Measurements from ENCODE around the gene FSTL4. TPM values are rescaled to one million over a fixed set of nuclear protein-coding genes. Genes with fewer than 3 reads are reported as not detected.

FSTL4 gene
- total RNA-seq, 2 donors from 2014 or later, result 4.4 to 5.5 TPM

DNA sequence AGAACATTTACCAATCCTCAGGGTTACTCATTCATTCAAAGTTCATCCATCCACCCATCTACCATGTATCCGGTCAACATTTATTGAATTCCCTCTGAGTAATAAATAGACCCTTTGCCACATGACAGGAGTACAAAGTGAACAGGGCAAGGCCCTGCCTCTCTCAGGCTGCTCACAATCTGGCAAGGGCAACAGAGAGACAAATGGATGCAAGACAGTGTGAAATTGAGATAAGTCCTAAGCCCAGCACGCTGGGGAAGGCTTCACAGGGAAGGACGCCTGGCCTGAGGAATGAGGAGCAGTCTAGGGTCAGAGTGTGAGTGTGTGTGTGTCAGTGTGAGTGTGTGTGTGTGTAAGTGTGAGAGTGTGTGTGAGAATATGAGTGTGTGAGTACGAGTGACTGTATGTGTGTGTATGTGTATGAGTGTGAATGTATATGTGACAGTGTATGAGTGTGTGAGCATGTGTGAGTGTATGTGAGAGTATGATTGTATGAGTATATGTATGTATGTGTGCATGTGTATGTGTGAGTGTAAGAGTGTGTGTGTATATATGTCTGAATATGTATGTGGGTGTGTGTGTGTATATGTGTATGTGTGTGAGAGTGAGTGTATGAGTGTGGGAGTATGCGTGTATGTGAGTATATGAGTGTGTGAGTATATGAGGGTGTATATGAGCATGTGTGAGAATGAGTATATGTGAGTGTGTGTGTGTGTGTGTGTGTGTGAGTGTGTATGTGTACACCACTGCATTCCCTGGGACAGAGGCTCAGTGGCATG is 145.6 kb downstream of the FSTL4 start:
- Mint-ChIP-seq H3K27me3 (ENCODE audit: insufficient read depth) (no peaks in the 10 kb centered on the region), H3K4me1 (no peaks in the 10 kb centered on the region), H3K36me3 (ENCODE audit: low read depth) (no peaks in the 10 kb centered on the region), H3K9me3 (no peaks in the 10 kb centered on the region), H3K27ac (no peak overlapping the region), H3K4me3 (no peak overlapping the region)
- Histone ChIP-seq H3K27me3 (ENCODE audit: control insufficient read depth, insufficient read depth, low read length, poor library complexity, severe bottlenecking) (no peaks in the 10 kb centered on the region), H3K4me3 (ENCODE audit: low read length) (no peak overlapping the region), H3K9me3 (ENCODE audit: control insufficient read depth, low read length) (no peaks in the 10 kb centered on the region), H3K9ac (ENCODE audit: extremely low read depth, low read length, poor library complexity, severe bottlenecking) (no peak overlapping the region), H3K27ac (ENCODE audit: low read depth, low read length) (no peak overlapping the region), H3K36me3 (ENCODE audit: control insufficient read depth, insufficient read depth, low read length) (no peaks in the 10 kb centered on the region), H3K4me1 (ENCODE audit: control insufficient read depth, insufficient read depth, low read length) (no peaks in the 10 kb centered on the region)
- TF ChIP-seq, protein P1, sequence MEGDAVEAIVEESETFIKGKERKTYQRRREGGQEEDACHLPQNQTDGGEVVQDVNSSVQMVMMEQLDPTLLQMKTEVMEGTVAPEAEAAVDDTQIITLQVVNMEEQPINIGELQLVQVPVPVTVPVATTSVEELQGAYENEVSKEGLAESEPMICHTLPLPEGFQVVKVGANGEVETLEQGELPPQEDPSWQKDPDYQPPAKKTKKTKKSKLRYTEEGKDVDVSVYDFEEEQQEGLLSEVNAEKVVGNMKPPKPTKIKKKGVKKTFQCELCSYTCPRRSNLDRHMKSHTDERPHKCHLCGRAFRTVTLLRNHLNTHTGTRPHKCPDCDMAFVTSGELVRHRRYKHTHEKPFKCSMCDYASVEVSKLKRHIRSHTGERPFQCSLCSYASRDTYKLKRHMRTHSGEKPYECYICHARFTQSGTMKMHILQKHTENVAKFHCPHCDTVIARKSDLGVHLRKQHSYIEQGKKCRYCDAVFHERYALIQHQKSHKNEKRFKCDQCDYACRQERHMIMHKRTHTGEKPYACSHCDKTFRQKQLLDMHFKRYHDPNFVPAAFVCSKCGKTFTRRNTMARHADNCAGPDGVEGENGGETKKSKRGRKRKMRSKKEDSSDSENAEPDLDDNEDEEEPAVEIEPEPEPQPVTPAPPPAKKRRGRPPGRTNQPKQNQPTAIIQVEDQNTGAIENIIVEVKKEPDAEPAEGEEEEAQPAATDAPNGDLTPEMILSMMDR (conservative IDR thresholded peaks at IDR 0.05), result no peak
- WGBS, 2 experiments (ENCODE audit: insufficient coverage in 1 of 2, insufficient read length in 1 of 2), result 88 to 89% methylated on average over 4 to 5 of the region's 5 CpGs
- DNase-seq, result no peak

DNA sequence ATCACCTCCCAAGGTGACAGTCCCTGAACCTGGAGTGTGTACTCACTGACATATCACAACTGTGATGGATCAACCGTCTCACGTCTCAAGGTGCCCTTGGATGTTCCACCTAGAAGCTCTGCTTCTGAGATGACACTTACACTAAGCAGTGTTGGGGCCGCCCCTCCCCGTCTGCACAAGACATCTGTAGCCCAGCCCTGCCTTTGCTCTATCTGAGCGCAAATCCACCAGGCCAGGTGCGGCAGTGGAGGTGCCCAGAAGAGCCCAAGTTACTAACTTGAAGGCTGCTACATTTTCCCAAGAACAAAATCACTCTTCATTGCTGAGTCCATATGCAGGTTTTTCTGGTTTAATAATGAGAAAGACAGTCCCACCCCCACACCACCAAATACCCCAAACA is 148.3 kb downstream of the FSTL4 start:
- no peaks in the 10 kb centered on the region for H3K27me3 ChIP-seq (ENCODE audit: control insufficient read depth, insufficient read depth, low read length, poor library complexity, severe bottlenecking)
- WGBS, 2 experiments (ENCODE audit: insufficient coverage in 1 of 2, insufficient read length in 1 of 2), result 93 to 95% methylated on average over 5 to 6 of the region's 6 CpGs
- Mint-ChIP-seq H3K27ac (no peak overlapping the region), H3K36me3 (ENCODE audit: low read depth) (no peaks in the 10 kb centered on the region), H3K4me3 (no peak overlapping the region), H3K27me3 (ENCODE audit: insufficient read depth) (no peaks in the 10 kb centered on the region), H3K4me1 (no peaks in the 10 kb centered on the region), H3K9me3 (no peaks in the 10 kb centered on the region)
- H3K9me3 ChIP-seq (ENCODE audit: control insufficient read depth, low read length), result no peaks in the 10 kb centered on the region
- H3K27ac ChIP-seq (ENCODE audit: low read depth, low read length), result no peak overlapping the region
- no peak overlapping the region for H3K9ac ChIP-seq (ENCODE audit: extremely low read depth, low read length, poor library complexity, severe bottlenecking)
- TF ChIP-seq, protein P1 (conservative IDR thresholded peaks at IDR 0.05), result no peak
- H3K4me3 ChIP-seq (ENCODE audit: low read length), result no peak overlapping the region
- H3K36me3 ChIP-seq (ENCODE audit: control insufficient read depth, insufficient read depth, low read length), result no peaks in the 10 kb centered on the region
- DNase-seq, result no peak
- H3K4me1 ChIP-seq (ENCODE audit: control insufficient read depth, insufficient read depth, low read length), result no peaks in the 10 kb centered on the region

- H3K4me3 Mint-ChIP-seq, result no peak overlapping the region
- H3K27me3 Mint-ChIP-seq (ENCODE audit: insufficient read depth), result no peaks in the 10 kb centered on the region
- no peaks in the 10 kb centered on the region for H3K27me3 ChIP-seq (ENCODE audit: control insufficient read depth, insufficient read depth, low read length, poor library complexity, severe bottlenecking)
- no peaks in the 10 kb centered on the region for H3K36me3 ChIP-seq (ENCODE audit: control insufficient read depth, insufficient read depth, low read length)
- no peaks in the 10 kb centered on the region for H3K9me3 Mint-ChIP-seq
- H3K27ac Mint-ChIP-seq, result no peak overlapping the region
- no peaks in the 10 kb centered on the region for H3K9me3 ChIP-seq (ENCODE audit: control insufficient read depth, low read length)
- no peak overlapping the region for H3K9ac ChIP-seq (ENCODE audit: extremely low read depth, low read length, poor library complexity, severe bottlenecking)
- no peak overlapping the region for H3K27ac ChIP-seq (ENCODE audit: low read depth, low read length)
- no peaks in the 10 kb centered on the region for H3K4me1 Mint-ChIP-seq
- H3K4me1 ChIP-seq (ENCODE audit: control insufficient read depth, insufficient read depth, low read length), result no peaks in the 10 kb centered on the region
- H3K36me3 Mint-ChIP-seq (ENCODE audit: low read depth), result no peaks in the 10 kb centered on the region
- TF ChIP-seq, protein P1 (conservative IDR thresholded peaks at IDR 0.05), result no peak
- no peak overlapping the region for H3K4me3 ChIP-seq (ENCODE audit: low read length)
- 95 to 100% methylated on average over 4 to 5 of the region's 5 CpGs for WGBS, 2 experiments (ENCODE audit: insufficient coverage in 1 of 2, insufficient read length in 1 of 2)
- no peak for DNase-seq
Observed at GRCh38 chr5:133461796-133462516, 150.4 kb downstream of the FSTL4 start.
